DMS153 (cell line): ENCODE results near the gene EMX2.
"Not testable (repeated sequence)": the region's sequence is repeated elsewhere in the genome, so short reads cannot be mapped to it uniquely, and the experiment has no call there.

Source experiments
- DNase-seq: peaks from one replicate; lab custom pipeline; 2025; lab: John Stamatoyannopoulos, UW

EMX2 gene

DNA sequence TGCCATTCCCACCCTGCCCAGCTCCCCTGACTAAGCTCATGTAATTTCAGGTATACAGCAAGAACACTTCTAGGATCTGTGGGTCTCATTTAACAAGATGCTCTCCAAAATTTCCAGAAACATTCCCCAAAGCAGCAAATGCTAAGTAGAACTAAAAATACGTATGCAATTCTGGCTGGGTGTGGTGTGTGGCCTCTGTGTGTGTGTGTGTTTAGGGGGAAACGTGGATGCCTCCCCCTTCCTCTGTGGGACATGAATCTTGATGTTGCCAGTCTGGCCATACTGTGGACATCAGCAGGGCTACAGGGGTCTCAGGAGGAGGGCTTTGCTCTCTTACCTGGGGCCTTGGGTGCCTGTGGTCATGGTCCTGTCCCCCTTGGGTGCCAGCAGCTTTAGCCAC, 18.4 kb downstream of the EMX2 start:
- DNase-seq: no peak

DNA sequence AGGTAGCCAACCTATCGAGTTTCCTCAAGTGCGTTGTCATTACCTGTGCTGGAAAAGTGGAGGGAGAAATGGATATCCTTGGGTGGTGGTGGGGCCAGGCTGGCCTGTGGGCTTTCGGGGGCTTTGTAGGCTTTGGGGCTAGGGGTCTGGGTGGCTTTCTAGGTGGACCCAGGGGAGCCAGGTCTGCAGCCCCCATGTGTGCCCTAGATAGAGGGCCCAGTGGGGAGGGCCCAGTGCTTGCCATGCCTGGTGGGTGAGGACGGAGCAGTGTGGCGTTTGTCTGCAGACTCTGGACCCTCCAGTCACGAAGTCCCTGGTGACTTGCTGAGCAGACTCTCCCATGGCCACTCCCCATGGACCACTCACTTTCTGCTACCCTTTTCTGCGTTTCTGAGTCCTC, 19.7 kb downstream of the EMX2 start:
- DNase-seq: no peak

DNA sequence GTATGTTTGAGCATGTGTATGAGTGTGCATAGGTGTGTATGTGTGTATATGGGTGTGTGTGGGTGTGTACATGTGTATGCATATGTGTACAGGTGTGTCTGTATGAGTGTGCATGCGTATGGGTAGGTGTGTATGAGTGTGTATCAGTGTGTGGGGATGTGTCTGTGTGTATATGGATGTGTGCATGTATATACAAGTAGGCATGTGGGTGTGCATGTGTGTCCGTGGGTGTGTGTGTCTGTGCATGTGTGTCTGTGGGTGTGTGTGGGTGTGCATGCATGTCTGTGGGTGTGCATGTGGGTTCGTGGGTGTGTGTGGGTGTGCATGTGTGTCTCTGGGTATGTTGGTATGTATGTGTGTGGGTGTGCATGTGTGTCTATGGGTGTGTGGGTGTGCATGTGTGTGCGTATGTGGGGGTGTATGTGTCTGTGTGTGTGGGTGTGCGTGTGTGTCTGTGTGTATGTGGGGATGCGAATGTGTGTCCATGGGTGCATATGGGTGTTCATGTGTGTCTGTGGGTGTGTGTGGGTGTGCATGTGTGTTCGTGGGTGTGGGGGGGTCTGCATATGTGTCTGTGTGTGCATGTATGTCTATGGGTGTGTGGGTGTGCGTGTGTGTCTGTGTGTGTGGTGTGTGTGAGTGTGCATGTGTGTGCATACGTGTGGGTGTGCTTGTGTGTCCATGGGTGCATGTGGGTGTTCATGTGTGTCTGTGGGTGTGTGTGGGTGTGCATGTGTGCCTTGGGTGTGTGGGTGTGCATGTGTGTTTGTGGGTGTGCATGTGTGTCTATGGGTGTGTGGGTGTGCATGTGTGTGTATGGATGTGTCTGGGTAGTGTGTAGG, 20.6 kb downstream of the EMX2 start:
- DNase-seq: no peak

GRCh38 chr10:117563780-117564179, 21.2 kb downstream of the EMX2 start:
- no peak for DNase-seq

DNA sequence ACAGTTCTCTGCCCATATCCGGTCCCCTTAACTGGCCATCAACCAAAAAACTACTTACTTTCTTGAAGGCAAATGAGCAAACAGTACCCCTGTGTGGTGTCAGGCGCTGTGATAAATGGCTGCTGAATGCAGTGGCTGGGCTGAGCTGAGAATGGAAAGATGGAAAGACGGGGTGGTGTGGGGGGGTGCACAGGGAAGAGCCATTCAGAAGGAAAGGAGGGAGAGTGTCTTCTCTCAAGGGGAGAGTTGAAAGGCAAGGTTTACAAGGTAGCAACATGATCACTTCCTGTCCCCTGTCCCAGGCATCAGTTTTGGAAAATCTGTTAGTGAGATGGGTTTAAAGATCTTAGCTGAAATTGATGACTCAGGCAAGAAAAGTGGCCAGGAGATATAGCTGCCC, 22.5 kb downstream of the EMX2 start:
- DNase-seq: no peak

- no peak for DNase-seq
Measured at GRCh38 chr10:117568334-117568733, 25.8 kb downstream of the EMX2 start.

DNA sequence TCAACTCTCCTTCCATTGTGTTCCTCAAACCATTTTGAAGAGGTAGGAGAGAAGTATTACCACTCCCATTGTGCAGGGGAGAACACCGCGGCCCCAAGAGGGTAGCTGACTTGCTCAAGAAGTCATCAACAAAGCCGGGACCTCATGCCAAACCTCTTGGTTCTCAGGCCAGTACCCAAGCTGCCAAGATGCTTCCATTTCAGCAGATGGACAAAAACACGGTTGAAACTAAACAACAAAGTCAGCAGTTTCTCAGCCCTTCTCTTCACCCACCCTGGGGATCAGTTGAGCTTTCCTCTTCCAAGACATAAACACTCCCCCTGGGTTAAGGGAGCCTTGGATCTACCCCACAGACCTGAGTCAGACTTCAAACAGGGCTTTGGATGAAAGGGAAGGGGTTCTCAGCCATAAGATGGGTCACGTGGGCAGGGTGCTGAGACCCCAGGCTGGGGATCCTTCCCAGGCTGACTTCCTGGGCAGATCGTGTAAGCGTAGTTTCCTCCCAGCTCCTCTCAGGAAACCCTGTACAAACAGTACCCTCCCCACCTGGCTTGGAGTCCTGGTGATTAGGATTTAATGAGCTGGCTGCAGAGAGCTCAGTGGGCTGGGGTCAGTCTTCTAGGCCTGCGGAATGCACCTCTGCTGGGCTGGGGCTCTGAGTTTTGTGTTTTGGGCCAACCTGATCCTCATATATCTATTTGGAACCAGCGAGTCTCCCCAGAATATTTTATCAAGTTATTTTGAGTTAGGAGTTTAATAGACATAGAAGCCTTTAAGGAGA, 27.3 kb downstream of the EMX2 start:
- DNase-seq: no peak

GRCh38 chr10:117570880-117571279, 28.3 kb downstream of the EMX2 start:
- DNase-seq: no peak

GRCh38 chr10:117574498-117575146, 32.1 kb downstream of the EMX2 start:
- no peak for DNase-seq

GRCh38 chr10:117578490-117578889, 35.9 kb downstream of the EMX2 start:
- DNase-seq: no peak

- no peak for DNase-seq
Measured at GRCh38 chr10:117578999-117579590, 36.5 kb downstream of the EMX2 start.

GRCh38 chr10:117581961-117582360, 39.4 kb downstream of the EMX2 start:
- no peak for DNase-seq

DNA sequence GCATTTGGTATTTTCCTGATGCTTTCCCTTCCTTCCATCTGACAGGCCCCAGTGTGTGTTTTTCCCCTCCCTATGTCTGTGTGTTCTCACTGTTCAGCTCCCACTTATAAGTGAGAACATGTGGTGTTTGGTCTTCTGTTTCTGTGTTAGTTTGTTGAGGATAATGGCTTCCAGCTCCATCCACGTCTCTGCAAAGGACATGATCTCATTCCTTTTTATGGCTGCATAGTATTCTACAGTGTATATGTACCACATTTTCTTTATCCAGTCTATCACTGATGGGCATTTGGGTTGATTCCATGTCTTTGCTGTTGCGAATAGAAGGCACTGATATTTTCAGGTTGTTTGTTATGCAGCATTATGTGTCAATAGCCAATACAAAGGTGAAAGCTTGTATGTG, 42.3 kb downstream of the EMX2 start:
- not testable (repeated sequence) for DNase-seq

DNA sequence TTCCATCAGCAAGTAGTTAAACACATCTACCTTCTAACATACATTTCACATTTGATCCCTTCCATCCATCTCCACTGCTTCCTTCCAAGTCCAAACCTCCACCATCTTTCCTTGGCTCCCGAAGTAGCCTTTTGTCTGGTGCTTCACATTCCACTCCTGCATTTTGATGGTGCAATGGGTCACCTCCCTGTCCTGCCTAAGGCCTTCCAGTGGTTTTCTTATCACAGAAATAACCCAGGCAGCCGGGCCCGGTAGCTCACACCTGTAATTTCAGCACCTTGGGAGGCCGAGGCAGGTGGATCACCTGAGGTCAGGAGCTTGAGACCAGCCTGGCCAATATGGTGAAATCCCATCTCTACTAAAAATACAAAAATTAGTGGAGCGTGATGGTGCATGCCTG, 44.5 kb downstream of the EMX2 start:
- no peak for DNase-seq

GRCh38 chr10:117590101-117590875, 47.7 kb downstream of the EMX2 start:
- no peak for DNase-seq

- DNase-seq: no peak
Measured at GRCh38 chr10:117591043-117591442, 48.5 kb downstream of the EMX2 start.

DNA sequence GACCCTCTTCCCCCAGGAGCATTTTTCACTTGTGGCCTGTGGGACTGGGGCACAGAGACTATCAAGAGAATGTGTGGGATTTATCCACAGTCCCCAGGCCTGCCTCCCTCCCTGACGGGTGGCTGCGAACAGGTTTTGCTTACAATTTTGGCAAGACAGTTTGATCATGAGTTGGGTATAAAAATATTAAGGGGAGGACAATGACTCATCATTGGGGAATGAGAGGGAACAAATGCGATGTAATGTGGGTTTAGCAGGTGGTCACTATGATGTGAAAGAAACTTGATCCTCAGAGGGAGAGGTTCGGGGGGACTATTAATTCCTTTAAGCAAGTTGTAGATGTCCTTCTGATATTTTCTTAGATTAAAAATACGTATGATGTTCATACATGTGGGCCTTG, 52.2 kb downstream of the EMX2 start:
- DNase-seq: no peak

- no peak for DNase-seq
Measured at GRCh38 chr10:117596706-117597105, 54.2 kb downstream of the EMX2 start.

- no peak for DNase-seq
Measured at GRCh38 chr10:117597216-117597615, 54.7 kb downstream of the EMX2 start.
